WTC11 (cell line): Measurements from ENCODE around the gene TPST2.

ENCODE experiments used
- CTCF ChIP-seq: fragments of 200-600 bp; IDR thresholded peaks from 2 replicates; pipeline ENCODE4 v1.8.0; 2022; ENCODE audit warnings: antibody characterized with exemption
- TCF7 ChIP-seq: sonication (generic); formaldehyde crosslinking; IDR thresholded peaks from 2 replicates; pipeline ENCODE4 v1.8.0; 2022; ENCODE audit warnings: mild to moderate bottlenecking, low read depth, missing genetic modification reagents, moderate library complexity
- ZNF263 ChIP-seq: sonication (generic); formaldehyde crosslinking; IDR thresholded peaks from 2 replicates; pipeline ENCODE4 v1.8.1; 2022; ENCODE audit warnings: low read depth, mild to moderate bottlenecking, moderate library complexity, missing genetic modification reagents
- ZNF423 ChIP-seq: fragments of 250-450 bp; sonication (Bioruptor Pico); IDR thresholded peaks from 2 replicates; pipeline ENCODE4 v2.1.2; 2022; ENCODE audit warnings: mild to moderate bottlenecking, moderate library complexity

GRCh38 chr22:26597026-26597425, 7.1 kb upstream of the TPST2 start:
- no peak for TF ChIP-seq ZNF263 (CRISPR knock-in tag)
- no peak for TF ChIP-seq TCF7 (CRISPR knock-in tag)
- TF ChIP-seq CTCF = no peak
- no peak for TF ChIP-seq ZNF423 (CRISPR knock-in tag)
